ENCODE measurements around the gene PRR27.
"Not testable (repeated sequence)": the region's sequence is repeated elsewhere in the genome, so short reads cannot be mapped to it uniquely, and the experiment has no call there.

The PRR27 gene

DNA sequence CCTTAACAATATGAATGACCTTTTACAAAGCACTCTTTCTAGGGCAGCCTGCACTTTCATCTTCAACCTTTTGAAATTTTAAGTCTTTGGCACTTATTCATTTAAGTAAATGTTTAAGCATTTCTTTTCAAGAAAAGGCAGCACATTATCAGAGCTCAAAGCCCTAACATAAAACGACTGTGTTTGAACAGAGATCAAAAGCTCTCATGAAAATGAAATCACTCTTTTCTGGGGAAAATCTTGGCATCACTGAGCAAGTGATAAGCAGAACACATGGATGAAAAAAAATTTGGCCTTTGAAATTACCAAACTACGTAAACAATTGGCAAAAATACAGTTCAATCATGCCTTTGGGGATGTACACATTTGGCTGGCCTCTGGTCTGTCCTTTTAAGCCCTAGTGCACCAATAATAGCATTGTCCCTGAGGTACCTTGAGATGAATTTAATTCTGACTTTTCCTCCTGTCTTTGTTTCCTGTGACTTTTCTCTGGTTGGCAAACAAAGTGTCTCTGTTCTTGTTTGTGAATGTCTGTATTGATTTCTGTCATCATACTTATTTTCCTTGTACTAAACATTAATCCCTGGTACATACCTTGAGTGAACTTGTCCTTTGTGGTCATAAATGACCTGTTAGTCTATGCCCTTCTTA, 28.6 kb downstream of the PRR27 start:
- no peaks in the 10 kb centered on the region for H3K27me3 ChIP-seq (ENCODE audit: low read depth)
- H3K9me3 ChIP-seq: no peaks in the 10 kb centered on the region
- H3K4me1 ChIP-seq: no peaks in the 10 kb centered on the region
- in situ Hi-C loops (cut with MboI; ENCODE audit: low sequenced_read_pairs): loop anchor here (25.0 kb wide), 2 partner anchors 270 to 495 kb away; no protein-coding TSS in a partner anchor
- no peak overlapping the region for H3K4me3 ChIP-seq
- H3K36me3 ChIP-seq (replicated peaks): no peaks in the 10 kb centered on the region
- no peak for DNase-seq (ENCODE audit: low spot score in 2 of 2)

DNA sequence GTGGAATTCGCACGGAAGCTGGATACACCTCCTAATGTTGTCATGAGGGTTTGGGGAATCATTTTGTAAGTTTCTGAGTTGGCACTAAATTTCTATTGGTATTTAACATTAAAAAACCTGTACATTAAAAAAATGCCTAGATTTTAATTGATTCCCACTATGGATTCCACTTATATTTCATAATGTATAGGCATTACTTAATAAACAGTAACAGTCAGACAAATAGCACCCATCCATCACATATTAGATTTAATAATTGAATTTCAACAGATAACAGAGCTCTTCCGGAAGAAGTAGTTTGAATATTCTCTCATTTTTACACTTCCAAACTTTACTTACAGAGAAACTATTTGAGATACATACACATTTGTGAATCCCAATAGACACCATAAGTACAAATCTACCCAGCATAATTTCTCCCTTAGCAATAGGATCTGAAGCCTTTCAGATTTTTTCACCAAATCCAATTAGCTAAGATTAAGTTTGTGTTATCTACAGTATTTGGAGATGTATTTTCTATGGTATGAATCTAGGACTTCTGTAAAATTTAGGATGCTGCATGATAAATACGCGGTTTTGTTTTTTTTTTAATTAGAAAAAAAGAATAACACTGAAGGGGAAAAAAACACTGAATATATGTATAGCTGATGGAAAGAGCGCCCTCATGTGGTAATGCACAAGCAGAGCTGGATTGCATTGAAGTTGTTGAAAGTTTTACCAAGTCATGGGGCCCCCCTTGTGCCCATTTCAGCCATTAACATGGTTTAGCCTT, 29.3 kb downstream of the PRR27 start:
- no peaks in the 10 kb centered on the region for H3K36me3 ChIP-seq (replicated peaks)
- no peak overlapping the region for H3K4me3 ChIP-seq
- no peaks in the 10 kb centered on the region for H3K4me1 ChIP-seq
- in situ Hi-C loops (cut with MboI; ENCODE audit: low sequenced_read_pairs): loop anchor here (25.0 kb wide), 2 partner anchors 271 to 496 kb away; no protein-coding TSS in a partner anchor
- H3K27me3 ChIP-seq (ENCODE audit: low read depth): no peaks in the 10 kb centered on the region
- H3K9me3 ChIP-seq: no peaks in the 10 kb centered on the region
- DNase-seq (ENCODE audit: low spot score in 2 of 2): peak; percentile 55 to 69

DNA sequence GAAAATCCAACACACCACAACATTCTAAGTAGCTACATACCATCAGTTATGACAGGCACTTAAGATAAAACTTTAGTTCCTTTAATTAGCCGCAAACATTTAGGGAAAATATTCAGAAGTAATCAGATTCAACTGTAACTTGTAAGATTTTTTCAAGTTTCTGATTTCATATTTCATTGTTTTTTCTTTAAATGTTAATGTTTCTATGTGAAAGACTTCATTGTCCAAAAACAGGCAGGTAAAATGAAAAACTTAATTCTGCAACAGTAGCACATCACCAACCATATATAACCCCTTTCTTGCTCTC, 29.9 kb downstream of the PRR27 start:
- H3K4me1 ChIP-seq: no peaks in the 10 kb centered on the region
- H3K9me3 ChIP-seq: no peaks in the 10 kb centered on the region
- no peak overlapping the region for H3K4me3 ChIP-seq
- H3K36me3 ChIP-seq (replicated peaks): no peaks in the 10 kb centered on the region
- no peaks in the 10 kb centered on the region for H3K27me3 ChIP-seq (ENCODE audit: low read depth)
- in situ Hi-C loops (cut with MboI; ENCODE audit: low sequenced_read_pairs): loop anchor here (25.0 kb wide), 2 partner anchors 272 to 497 kb away; no protein-coding TSS in a partner anchor
- DNase-seq (ENCODE audit: low spot score in 2 of 2): no peak

DNA sequence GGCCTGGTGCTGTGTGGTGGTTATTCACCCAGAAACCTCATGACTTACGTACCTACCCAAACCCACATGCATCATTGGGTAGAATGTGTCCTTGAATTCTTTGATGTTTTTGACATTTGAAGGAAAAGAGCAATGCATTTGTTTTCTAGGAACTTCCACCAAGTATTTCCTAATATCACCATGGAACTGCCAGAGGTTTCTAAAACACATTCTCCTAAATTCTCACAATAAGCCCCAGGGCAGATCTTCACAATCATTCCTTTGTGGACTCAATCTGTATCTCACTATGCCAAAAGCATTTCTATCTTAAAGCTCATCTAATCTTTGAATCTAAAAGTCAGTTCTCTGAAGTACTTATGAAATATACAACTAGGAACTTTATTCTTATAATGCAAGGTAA, 33.2 kb downstream of the PRR27 start:
- no peaks in the 10 kb centered on the region for H3K27me3 ChIP-seq (ENCODE audit: low read depth)
- no peaks in the 10 kb centered on the region for H3K9me3 ChIP-seq
- in situ Hi-C loops (cut with MboI; ENCODE audit: low sequenced_read_pairs): loop anchor here (25.0 kb wide), 2 partner anchors 275 to 500 kb away; no protein-coding TSS in a partner anchor
- DNase-seq (ENCODE audit: low spot score in 2 of 2): no peak
- no peak overlapping the region for H3K4me3 ChIP-seq
- H3K4me1 ChIP-seq: no peaks in the 10 kb centered on the region
- H3K36me3 ChIP-seq (replicated peaks): no peaks in the 10 kb centered on the region

DNA sequence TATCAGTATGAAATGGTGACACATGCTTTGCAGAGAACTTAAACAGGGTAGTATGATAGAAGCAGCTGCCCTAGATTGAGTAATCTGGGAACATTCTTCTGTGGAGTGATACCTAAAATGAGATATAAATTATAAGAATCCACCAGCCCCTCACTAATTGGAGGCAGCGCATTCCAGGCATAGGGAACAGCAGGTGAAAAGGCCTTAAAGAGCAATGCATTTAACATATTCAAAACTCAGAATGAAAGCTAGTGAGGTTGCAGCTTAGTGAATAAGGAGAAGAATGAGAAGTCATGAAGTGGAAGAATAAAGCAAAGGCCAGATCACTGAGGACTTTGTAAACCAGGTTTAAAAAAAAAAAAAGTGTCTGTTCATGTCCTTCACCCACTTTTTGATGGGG, 36.5 kb downstream of the PRR27 start:
- no peaks in the 10 kb centered on the region for H3K36me3 ChIP-seq (replicated peaks)
- H3K9me3 ChIP-seq: no peaks in the 10 kb centered on the region
- no peaks in the 10 kb centered on the region for H3K27me3 ChIP-seq (ENCODE audit: low read depth)
- in situ Hi-C loops (cut with MboI; ENCODE audit: low sequenced_read_pairs): loop anchor here (25.0 kb wide), 2 partner anchors 278 to 503 kb away; no protein-coding TSS in a partner anchor
- H3K4me1 ChIP-seq: no peaks in the 10 kb centered on the region
- no peak for DNase-seq (ENCODE audit: low spot score in 2 of 2)
- no peak overlapping the region for H3K4me3 ChIP-seq

DNA sequence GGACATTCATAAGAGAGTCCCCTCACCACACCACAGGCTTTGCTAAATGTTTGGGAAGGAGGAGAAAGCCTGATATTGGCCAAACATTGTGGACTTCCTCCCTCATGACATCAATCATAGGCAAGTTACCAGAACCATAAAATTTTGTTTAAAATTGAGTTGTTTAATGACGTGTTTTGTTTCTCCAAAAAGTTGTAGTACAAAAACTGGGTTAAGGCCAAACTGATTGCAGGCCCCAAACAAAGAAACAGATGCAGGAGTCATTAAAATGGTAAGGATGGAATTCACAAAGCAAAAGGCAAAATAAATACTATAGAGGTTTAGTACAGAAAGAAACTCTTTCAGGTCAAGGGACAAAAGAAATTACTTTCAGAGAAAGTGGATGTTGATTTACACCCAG, 37.6 kb downstream of the PRR27 start:
- no peak for DNase-seq (ENCODE audit: low spot score in 2 of 2)
- no peaks in the 10 kb centered on the region for H3K36me3 ChIP-seq (replicated peaks)
- H3K4me3 ChIP-seq: no peak overlapping the region
- no peaks in the 10 kb centered on the region for H3K4me1 ChIP-seq
- in situ Hi-C loops (cut with MboI; ENCODE audit: low sequenced_read_pairs): loop anchor here (25.0 kb wide), 2 partner anchors 279 to 504 kb away; no protein-coding TSS in a partner anchor
- no peaks in the 10 kb centered on the region for H3K27me3 ChIP-seq (ENCODE audit: low read depth)
- no peaks in the 10 kb centered on the region for H3K9me3 ChIP-seq

DNA sequence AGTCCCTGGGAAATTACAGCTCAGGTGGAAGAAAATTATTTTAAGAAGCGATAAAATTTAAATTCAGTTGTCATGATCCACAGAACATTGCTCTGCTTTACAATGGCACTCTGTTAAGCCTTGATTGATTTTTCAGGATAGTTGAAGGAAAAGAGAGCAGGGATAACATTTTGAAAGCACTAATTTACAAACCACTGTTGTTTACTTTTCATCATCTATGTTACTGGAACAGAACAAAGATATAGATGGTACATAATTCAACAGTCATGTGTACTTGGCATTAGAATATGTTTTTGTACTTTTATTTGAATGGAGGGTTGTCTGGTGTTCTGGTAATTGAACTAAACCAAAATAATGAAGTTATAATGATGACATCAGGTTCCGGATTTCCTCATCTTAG, 38.9 kb downstream of the PRR27 start:
- H3K4me1 ChIP-seq: no peaks in the 10 kb centered on the region
- H3K36me3 ChIP-seq (replicated peaks): no peaks in the 10 kb centered on the region
- in situ Hi-C loops (cut with MboI; ENCODE audit: low sequenced_read_pairs): loop anchor here (25.0 kb wide), 2 partner anchors 281 to 506 kb away; no protein-coding TSS in a partner anchor

DNA sequence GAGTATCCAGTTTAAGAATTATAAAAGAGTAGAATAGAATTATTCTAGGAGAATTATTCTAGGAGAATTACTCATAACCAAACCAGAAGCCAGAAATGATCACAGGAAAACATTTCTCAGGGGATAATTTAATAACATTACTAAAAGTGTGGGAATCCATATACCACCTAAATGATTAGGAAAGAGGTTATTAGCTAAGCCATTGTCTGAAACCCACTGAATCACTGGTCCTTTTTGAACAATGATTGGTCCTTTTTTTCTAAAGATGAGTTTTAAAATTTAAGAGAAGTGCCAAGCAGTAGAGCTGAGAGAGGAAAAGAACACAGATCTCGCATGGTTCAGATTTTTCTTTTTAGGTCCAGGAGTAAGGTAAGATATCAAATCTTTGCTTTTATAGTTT, 41.4 kb downstream of the PRR27 start, which contains the start of gene ODAM:
TSS of gene ODAM (plus strand) at position 301 of the 400 bp plus-strand sequence. CDS start 819 bp downstream, outside the sequence.
- no peaks in the 10 kb centered on the region for H3K27me3 ChIP-seq (ENCODE audit: low read depth)
- no peaks in the 10 kb centered on the region for H3K4me1 ChIP-seq
- no peaks in the 10 kb centered on the region for H3K9me3 ChIP-seq
- H3K4me3 ChIP-seq: no peak within 1 kb of the TSS
- no peak for DNase-seq (ENCODE audit: low spot score in 2 of 2)
- in situ Hi-C loops (cut with MboI; ENCODE audit: low sequenced_read_pairs): loop anchor here (25.0 kb wide), 2 partner anchors 283 to 508 kb away; no protein-coding TSS in a partner anchor
- no peaks in the 10 kb centered on the region for H3K36me3 ChIP-seq (replicated peaks)

More for the DNA sequence above, 38.9 kb downstream of the PRR27 start:
- Histone ChIP-seq H3K9me3 (no peaks in the 10 kb centered on the region), H3K27me3 (ENCODE audit: low read depth) (no peaks in the 10 kb centered on the region), H3K4me3 (no peak overlapping the region)
- no peak for DNase-seq (ENCODE audit: low spot score in 2 of 2)

DNA sequence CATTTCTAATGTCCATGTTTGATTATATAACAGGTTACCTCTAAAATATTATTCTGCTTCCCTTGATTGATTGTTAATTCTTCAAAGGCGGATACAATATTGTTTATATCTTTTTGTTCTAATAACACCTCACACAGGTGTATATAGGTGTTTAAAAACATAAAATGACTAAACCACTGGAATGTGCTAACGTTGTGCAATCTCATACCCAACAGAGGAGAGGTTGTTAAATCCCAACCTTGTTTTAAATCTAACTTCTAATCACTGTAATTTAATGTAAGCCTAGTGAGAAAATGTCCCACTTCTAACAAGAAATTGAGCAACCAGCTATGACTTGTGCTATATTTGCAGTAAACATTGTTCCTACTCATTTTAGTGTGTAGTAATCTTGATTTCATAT, 42.8 kb downstream of the PRR27 start:
- in situ Hi-C loops (cut with MboI; ENCODE audit: low sequenced_read_pairs): loop anchor here (25.0 kb wide), 2 partner anchors 285 to 510 kb away; no protein-coding TSS in a partner anchor
- no peaks in the 10 kb centered on the region for H3K9me3 ChIP-seq

DNA sequence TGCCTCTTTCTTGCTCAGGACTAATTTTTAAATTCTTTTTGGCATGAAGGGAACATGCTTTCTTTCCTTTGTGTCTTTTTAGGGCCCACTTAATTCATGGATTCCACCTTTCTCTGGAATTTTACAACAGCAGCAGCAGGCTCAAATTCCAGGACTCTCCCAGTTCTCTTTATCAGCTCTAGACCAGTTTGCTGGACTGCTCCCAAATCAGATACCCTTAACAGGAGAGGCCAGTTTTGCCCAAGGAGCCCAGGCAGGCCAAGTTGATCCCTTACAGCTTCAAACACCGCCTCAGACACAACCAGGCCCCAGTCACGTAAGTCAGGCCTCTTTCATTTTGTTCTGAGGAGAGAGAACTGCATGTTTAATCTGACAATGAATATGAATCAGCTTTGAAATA, 43.8 kb downstream of the PRR27 start:
- in situ Hi-C loops (cut with MboI; ENCODE audit: low sequenced_read_pairs): loop anchor here (25.0 kb wide), 2 partner anchors 286 to 511 kb away; no protein-coding TSS in a partner anchor
- Histone ChIP-seq H3K4me1 (no peaks in the 10 kb centered on the region), H3K27me3 (ENCODE audit: low read depth) (no peaks in the 10 kb centered on the region), H3K9me3 (no peaks in the 10 kb centered on the region), H3K4me3 (no peak overlapping the region), H3K36me3 (replicated peaks) (no peaks in the 10 kb centered on the region)
- DNase-seq (ENCODE audit: low spot score in 2 of 2): peak in 1 of 2 experiments; percentile 9

More for the DNA sequence above, 42.8 kb downstream of the PRR27 start:
- no peak for DNase-seq (ENCODE audit: low spot score in 2 of 2)
- Histone ChIP-seq H3K4me3 (no peak overlapping the region), H3K27me3 (ENCODE audit: low read depth) (no peaks in the 10 kb centered on the region), H3K36me3 (replicated peaks) (no peaks in the 10 kb centered on the region), H3K4me1 (no peaks in the 10 kb centered on the region)

DNA sequence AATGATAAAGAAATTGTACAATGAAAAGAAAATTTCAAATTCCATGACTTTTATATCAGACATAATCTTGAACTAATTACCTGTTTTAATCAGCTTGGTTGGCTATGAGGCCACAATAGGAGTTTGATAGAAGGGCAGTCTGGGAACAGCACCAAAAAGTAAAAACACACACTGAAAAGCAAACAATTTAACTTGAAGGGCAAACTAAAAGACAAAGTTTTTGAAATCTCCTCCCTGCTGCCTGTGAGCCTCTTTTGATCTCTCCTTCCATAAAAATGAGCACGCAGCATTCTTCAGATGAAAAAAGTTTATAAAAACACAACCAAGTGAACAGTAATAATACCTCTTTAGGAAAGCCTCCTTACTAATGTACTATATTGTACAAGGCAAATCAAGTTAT, 49.6 kb downstream of the PRR27 start:
- H3K4me3 ChIP-seq: no peak overlapping the region
- H3K36me3 ChIP-seq (replicated peaks): no peaks in the 10 kb centered on the region
- no peaks in the 10 kb centered on the region for H3K4me1 ChIP-seq
- DNase-seq (ENCODE audit: low spot score in 2 of 2): no peak
- no peaks in the 10 kb centered on the region for H3K9me3 ChIP-seq
- in situ Hi-C loops (cut with MboI; ENCODE audit: low sequenced_read_pairs): no loop called here
- no peaks in the 10 kb centered on the region for H3K27me3 ChIP-seq (ENCODE audit: low read depth)

DNA sequence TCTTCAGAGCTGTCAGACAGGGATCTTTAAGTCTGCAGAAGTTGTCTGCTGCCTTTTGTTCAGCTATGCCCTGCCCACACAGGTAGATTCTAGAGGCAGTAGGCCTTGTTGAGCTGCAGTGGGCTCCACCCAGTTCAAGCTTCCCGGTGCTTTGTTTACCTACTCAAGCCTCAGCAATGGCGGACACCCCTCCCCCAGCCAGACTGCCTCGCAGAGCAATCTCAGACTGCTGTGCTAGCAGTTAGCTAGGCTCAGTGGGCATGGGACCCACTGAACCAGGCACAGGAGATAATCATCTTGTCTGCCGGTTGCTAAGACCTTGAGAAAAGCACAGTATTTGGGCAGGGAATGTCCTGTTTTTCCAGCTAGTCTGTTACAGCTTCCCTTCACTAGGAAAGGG, 58.7 kb downstream of the PRR27 start:
- DNase-seq (ENCODE audit: low spot score in 2 of 2); in situ Hi-C loops (cut with MboI; ENCODE audit: low sequenced_read_pairs); H3K4me3 ChIP-seq; H3K4me1 ChIP-seq; H3K27me3 ChIP-seq (ENCODE audit: low read depth); H3K9me3 ChIP-seq; H3K36me3 ChIP-seq (replicated peaks): not testable (repeated sequence)

All from HAP-1 (cell line).